ENCODE results near the gene WDR3. TPM values are rescaled to one million over a fixed set of nuclear protein-coding genes. Genes with fewer than 3 reads are reported as not detected.

WDR3 gene
- total and polyA plus RNA-seq, 2 donors (not counting 3 experiments of a cell fraction or from before 2014, with no cell fraction given): 12.4 to 27.7 TPM

DNA sequence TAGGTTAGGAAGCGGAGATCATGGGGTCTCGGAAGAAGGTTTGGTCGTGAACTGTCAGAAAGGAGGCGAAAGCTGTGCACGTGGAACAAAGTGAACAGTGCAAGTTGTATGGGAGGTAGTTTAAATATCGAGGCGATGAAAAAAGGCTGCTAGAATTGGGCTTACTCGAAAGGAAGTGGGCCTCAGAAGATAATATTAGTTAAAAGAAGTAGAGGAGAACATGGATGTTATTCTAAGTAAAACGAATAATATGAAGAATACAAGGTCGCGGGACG lies 571 bp downstream of the WDR3 start:
- Histone ChIP-seq H2AFZ (ENCODE audit: low read depth, low read length) (peak overlapping the region; percentile 79), H3K79me2 (ENCODE audit: control insufficient read depth, insufficient read depth, low read length) (peaks cover 58% of the 10 kb centered on the region), H3K4me2 (ENCODE audit: insufficient read depth, low read length) (peak overlapping the region; percentile 94), H3K9me3 (replicated peaks; ENCODE audit: control insufficient read depth, insufficient read depth, low read length) (no peaks in the 10 kb centered on the region), H3K9me1 (replicated peaks; ENCODE audit: control insufficient read depth, extremely low read depth, insufficient read depth, low read length) (no peaks in the 10 kb centered on the region), H3K27me3 (ENCODE audit: control insufficient read depth in 2 of 2, insufficient read depth in 2 of 2, low read length in 2 of 2) (no peaks in the 10 kb centered on the region), H3K4me3 (replicated peaks in 1 of 3; ENCODE audit: insufficient read depth in 1 of 3, low read depth in 1 of 3, low read length in 3 of 3) (peak overlapping the region; percentile 61 to 93 (median 77)), H3K4me1 (ENCODE audit: control insufficient read depth, extremely low read depth, insufficient read depth, low read length) (peaks cover 16% of the 10 kb centered on the region), H3K9ac (replicated peaks; ENCODE audit: extremely low read depth, insufficient read depth, low read length) (peak overlapping the region; percentile 41), H3K27ac (ENCODE audit: insufficient read depth, low read depth, low read length) (peak overlapping the region; percentile 18), H3K36me3 (ENCODE audit: control insufficient read depth in 2 of 2, extremely low read depth in 1 of 2, insufficient read depth in 2 of 2, low read length in 2 of 2) (peaks cover 2 to 3% of the 10 kb centered on the region in 2 experiments), H4K20me1 (replicated peaks; ENCODE audit: control insufficient read depth, extremely low read depth, insufficient read depth, low read length) (no peaks in the 10 kb centered on the region)
- TF ChIP-seq, protein P1, sequence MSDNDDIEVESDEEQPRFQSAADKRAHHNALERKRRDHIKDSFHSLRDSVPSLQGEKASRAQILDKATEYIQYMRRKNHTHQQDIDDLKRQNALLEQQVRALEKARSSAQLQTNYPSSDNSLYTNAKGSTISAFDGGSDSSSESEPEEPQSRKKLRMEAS (IDR thresholded peaks at IDR 0.05; ENCODE audit: insufficient read depth, insufficient read length): peak; percentile 12
- TF ChIP-seq MYC (IDR thresholded peaks at IDR 0.05; ENCODE audit: low read depth, low read length): no peak
- BruUV-seq (replicated peaks): no TSS peak
- DNase-seq (ENCODE audit: low read depth, low spot score) (no peak), FAIRE-seq (no peak)
- ChIA-PET CTCF (interaction anchor here (1.3 kb wide), 1 partner anchor 34 kb away, joined by 7 read pairs; no protein-coding TSS in a partner anchor), POLR2A (interaction anchor here (1.1 kb wide), 1 partner anchor 108 kb away, joined by 4 read pairs; no protein-coding TSS in a partner anchor)
- dilution Hi-C loops (cut with MboI; ENCODE audit: extremely low pct_ligation_motif_present, low sequenced_read_pairs): no loop called here
- intact Hi-C loops (cut with micrococcal nuclease): loop anchor here (10.0 kb wide), 1 partner anchor 565 kb away; the partner anchor contains the start of gene MAN1A2

DNA sequence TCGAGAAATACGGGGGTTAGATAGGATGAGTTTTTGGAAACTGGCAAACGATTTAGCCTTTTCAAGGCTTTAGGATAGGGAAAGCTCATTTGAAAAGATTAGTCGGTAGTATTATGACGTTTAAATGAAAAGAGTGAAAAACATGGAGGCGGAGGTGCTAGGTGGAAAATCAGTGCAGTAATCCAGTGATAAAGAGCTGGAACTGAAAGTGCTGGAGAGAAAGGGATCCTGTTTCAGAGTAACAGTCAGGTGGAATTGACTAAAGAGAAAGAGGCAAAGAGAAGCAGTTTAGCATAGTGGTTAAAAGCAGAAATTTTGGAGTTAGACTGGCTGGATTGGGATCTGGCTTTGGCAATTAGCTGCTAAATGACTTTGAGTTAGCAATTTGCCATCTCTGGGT lies 945 bp downstream of the WDR3 start:
- no peaks in the 10 kb centered on the region for H4K20me1 ChIP-seq (replicated peaks; ENCODE audit: control insufficient read depth, extremely low read depth, insufficient read depth, low read length)
- peak overlapping the region; percentile 79 for H2AFZ ChIP-seq (ENCODE audit: low read depth, low read length)
- H3K27ac ChIP-seq (ENCODE audit: insufficient read depth, low read depth, low read length): peak overlapping the region; percentile 18
- peak overlapping the region; percentile 94 for H3K4me2 ChIP-seq (ENCODE audit: insufficient read depth, low read length)
- dilution Hi-C loops (cut with MboI; ENCODE audit: extremely low pct_ligation_motif_present, low sequenced_read_pairs): no loop called here
- H3K27me3 ChIP-seq (ENCODE audit: control insufficient read depth in 2 of 2, insufficient read depth in 2 of 2, low read length in 2 of 2): no peaks in the 10 kb centered on the region
- CTCF ChIA-PET: interaction anchor here (1.3 kb wide), 1 partner anchor 35 kb away, joined by 7 read pairs; no protein-coding TSS in a partner anchor
- peak overlapping the region; percentile 41 for H3K9ac ChIP-seq (replicated peaks; ENCODE audit: extremely low read depth, insufficient read depth, low read length)
- peaks cover 2 to 3% of the 10 kb centered on the region in 2 experiments for H3K36me3 ChIP-seq (ENCODE audit: control insufficient read depth in 2 of 2, extremely low read depth in 1 of 2, insufficient read depth in 2 of 2, low read length in 2 of 2)
- DNase-seq (ENCODE audit: low read depth, low spot score) (peak; percentile 20), FAIRE-seq (no peak)
- intact Hi-C loops (cut with micrococcal nuclease): loop anchor here (10.0 kb wide), 1 partner anchor 566 kb away; the partner anchor contains the start of gene MAN1A2
- BruUV-seq (replicated peaks): no TSS peak
- H3K4me3 ChIP-seq (replicated peaks in 1 of 3; ENCODE audit: insufficient read depth in 1 of 3, low read depth in 1 of 3, low read length in 3 of 3): peak overlapping the region; percentile 61 to 93 (median 77)
- H3K4me1 ChIP-seq (ENCODE audit: control insufficient read depth, extremely low read depth, insufficient read depth, low read length): peaks cover 16% of the 10 kb centered on the region
- no peaks in the 10 kb centered on the region for H3K9me1 ChIP-seq (replicated peaks; ENCODE audit: control insufficient read depth, extremely low read depth, insufficient read depth, low read length)
- no peaks in the 10 kb centered on the region for H3K9me3 ChIP-seq (replicated peaks; ENCODE audit: control insufficient read depth, insufficient read depth, low read length)
- TF ChIP-seq, protein P1 (IDR thresholded peaks at IDR 0.05; ENCODE audit: insufficient read depth, insufficient read length): no peak
- TF ChIP-seq MYC (IDR thresholded peaks at IDR 0.05; ENCODE audit: low read depth, low read length): no peak
- no peak for TF ChIP-seq JUN (IDR thresholded peaks at IDR 0.05; ENCODE audit: borderline replicate concordance, insufficient read depth, insufficient read length, low read depth)
- peaks cover 58% of the 10 kb centered on the region for H3K79me2 ChIP-seq (ENCODE audit: control insufficient read depth, insufficient read depth, low read length)
- POLR2A ChIA-PET: no interaction called here

Data from endothelial cell of umbilical vein (primary cell).